Jurkat, Clone E6-1 (cell line): ENCODE measurements around the gene GALE.
"Not testable (repeated sequence)": the region's sequence is repeated elsewhere in the genome, so short reads cannot be mapped to it uniquely, and the experiment has no call there.

Experiments
- DNase-seq: peaks from one replicate; pipeline ENCODE4 v3.0.0-alpha.2; 2011; ENCODE audit warnings: low read depth, low spot score
- H3K4me3 ChIP-seq: 2 replicates; pipeline ENCODE4 v1.5.1; 2011; ENCODE audit warnings: mild to moderate bottlenecking, low read length, control low read depth, moderate library complexity

Gene GALE

GRCh38 chr1:23814016-23814415 is 13.5 kb upstream of the GALE start:
- DNase-seq = no peak
- no peak overlapping the region for H3K4me3 ChIP-seq

GRCh38 chr1:23810818-23811540 is 10.4 kb upstream of the GALE start:
- peak; percentile 52 for DNase-seq
- H3K4me3 ChIP-seq = no peak overlapping the region

GRCh38 chr1:23809751-23810171 is 9.2 kb upstream of the GALE start:
- H3K4me3 ChIP-seq = no peak overlapping the region
- peak; percentile 71 for DNase-seq

- no peak for DNase-seq
- H3K4me3 ChIP-seq = no peak overlapping the region
These were observed 6.9 kb upstream of the GALE start for GRCh38 chr1:23807453-23807852.

GRCh38 chr1:23806280-23806679 is 5.7 kb upstream of the GALE start:
- no peak for DNase-seq

GRCh38 chr1:23805025-23805424 is 4.5 kb upstream of the GALE start:
- no peak overlapping the region for H3K4me3 ChIP-seq
- DNase-seq = no peak

More at GRCh38 chr1:23806280-23806679, 5.7 kb upstream of the GALE start:
- no peak overlapping the region for H3K4me3 ChIP-seq

GRCh38 chr1:23804183-23804835 is 3.8 kb upstream of the GALE start:
- no peak for DNase-seq

GRCh38 chr1:23803674-23804073 is 3.1 kb upstream of the GALE start:
- DNase-seq = no peak
- H3K4me3 ChIP-seq = no peak overlapping the region

More at GRCh38 chr1:23804183-23804835, 3.8 kb upstream of the GALE start:
- no peak overlapping the region for H3K4me3 ChIP-seq

- DNase-seq, H3K4me3 ChIP-seq: not testable (repeated sequence)
These were observed 2.3 kb upstream of the GALE start for GRCh38 chr1:23802809-23803342.

- H3K4me3 ChIP-seq = no peak overlapping the region
- DNase-seq = no peak
These were observed 1.3 kb upstream of the GALE start for GRCh38 chr1:23801876-23802275.

GRCh38 chr1:23801338-23801748 is 789 bp upstream of the GALE start:
- H3K4me3 ChIP-seq = peak overlapping the region; percentile 69
- DNase-seq = no peak

GRCh38 chr1:23799570-23800399 is 769 bp downstream of the GALE start:
- peak overlapping the region; percentile 69 for H3K4me3 ChIP-seq
- no peak for DNase-seq

- peak overlapping the region; percentile 69; the same call in 1 of the 2 replicates for H3K4me3 ChIP-seq
- no peak for DNase-seq
These were observed 1.3 kb downstream of the GALE start for GRCh38 chr1:23799255-23799569.

GRCh38 chr1:23798662-23799142 is 1.9 kb downstream of the GALE start:
- no peak for DNase-seq
- no peak overlapping the region for H3K4me3 ChIP-seq

- DNase-seq = no peak
- no peak overlapping the region for H3K4me3 ChIP-seq
These were observed 2.8 kb downstream of the GALE start for GRCh38 chr1:23797478-23798448.

- no peak overlapping the region for H3K4me3 ChIP-seq
- no peak for DNase-seq
These were observed 3.9 kb downstream of the GALE start for GRCh38 chr1:23796466-23797271.

GRCh38 chr1:23795676-23796465 is 4.7 kb downstream of the GALE start:
- DNase-seq = no peak
- H3K4me3 ChIP-seq = no peak overlapping the region
